OCI-LY7 (cell line): ENCODE results near the gene TRIM9.

Experiments
- EZH2phosphoT487 ChIP-seq: fragments of 200-600 bp; sonication (generic); IDR thresholded peaks from 2 replicates; pipeline ENCODE4 v1.6.1; 2018; ENCODE audit warnings: low read depth, borderline replicate concordance, mild to moderate bottlenecking, mixed run types, antibody characterized with exemption, low read length, moderate library complexity, mixed read lengths
- TF ChIP-seq, protein P1 (sequence below): fragments of 200-600 bp; sonication (generic); conservative IDR thresholded peaks from 2 replicates; pipeline ENCODE4 v1.5.1; 2014; ENCODE audit warnings: mild to moderate bottlenecking, antibody characterized with exemption, low read length, moderate library complexity, mixed read lengths

DNA sequence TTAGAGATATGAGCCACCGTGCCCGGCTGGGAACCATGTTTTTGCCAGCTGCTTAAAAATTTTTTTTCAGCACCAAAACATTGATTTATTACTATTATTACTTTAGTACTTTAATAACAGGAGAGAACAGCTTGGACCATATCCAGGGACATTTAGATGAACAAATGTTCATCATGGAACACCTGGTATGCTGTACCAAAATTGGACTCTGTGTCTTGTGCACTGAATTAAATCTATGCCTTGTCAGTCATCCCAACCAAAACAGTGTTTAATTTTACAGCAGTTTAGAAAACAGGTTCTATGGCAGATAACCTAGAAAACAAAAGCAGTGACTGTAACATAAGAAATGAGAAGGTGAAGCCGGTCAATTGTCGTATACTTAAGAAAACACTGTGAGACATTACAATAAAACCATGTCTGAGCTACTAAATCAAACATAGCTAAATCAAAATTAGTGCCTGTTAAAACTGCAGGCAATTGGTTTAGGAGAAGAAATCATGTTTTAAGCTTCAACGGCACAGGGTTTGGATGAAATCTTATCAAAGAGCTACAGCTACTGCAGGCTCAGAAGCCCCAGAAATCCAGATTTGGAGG lies 92.4 kb downstream of the TRIM9 start:
- TF ChIP-seq, protein P1, sequence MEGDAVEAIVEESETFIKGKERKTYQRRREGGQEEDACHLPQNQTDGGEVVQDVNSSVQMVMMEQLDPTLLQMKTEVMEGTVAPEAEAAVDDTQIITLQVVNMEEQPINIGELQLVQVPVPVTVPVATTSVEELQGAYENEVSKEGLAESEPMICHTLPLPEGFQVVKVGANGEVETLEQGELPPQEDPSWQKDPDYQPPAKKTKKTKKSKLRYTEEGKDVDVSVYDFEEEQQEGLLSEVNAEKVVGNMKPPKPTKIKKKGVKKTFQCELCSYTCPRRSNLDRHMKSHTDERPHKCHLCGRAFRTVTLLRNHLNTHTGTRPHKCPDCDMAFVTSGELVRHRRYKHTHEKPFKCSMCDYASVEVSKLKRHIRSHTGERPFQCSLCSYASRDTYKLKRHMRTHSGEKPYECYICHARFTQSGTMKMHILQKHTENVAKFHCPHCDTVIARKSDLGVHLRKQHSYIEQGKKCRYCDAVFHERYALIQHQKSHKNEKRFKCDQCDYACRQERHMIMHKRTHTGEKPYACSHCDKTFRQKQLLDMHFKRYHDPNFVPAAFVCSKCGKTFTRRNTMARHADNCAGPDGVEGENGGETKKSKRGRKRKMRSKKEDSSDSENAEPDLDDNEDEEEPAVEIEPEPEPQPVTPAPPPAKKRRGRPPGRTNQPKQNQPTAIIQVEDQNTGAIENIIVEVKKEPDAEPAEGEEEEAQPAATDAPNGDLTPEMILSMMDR: no peak
- TF ChIP-seq EZH2phosphoT487: no peak
